AG04449 (cell line): Measurements from ENCODE around the gene TAB3.

ENCODE experiments used
- CTCF ChIA-PET: fragments of 350-600 bp; formaldehyde crosslinking; extraction: SDS; loops from one replicate; lab custom pipeline; 2021; ENCODE audit warnings: antibody characterized with exemption; lab: Yijun Ruan, JAX
- POLR2A ChIA-PET: fragments of 400-600, 350-600 bp; formaldehyde crosslinking; extraction: SDS; loops from one replicate; lab custom pipeline; 2020; ENCODE audit warnings: antibody characterized with exemption, inconsistent platforms; lab: Yijun Ruan, JAX
- DNase-seq: peaks from one replicate; pipeline ENCODE4 v3.0.0-alpha.2; 2010; ENCODE audit warnings: low read depth, low spot score
- H3K4me3 ChIP-seq: 2 replicates; pipeline ENCODE4 v1.5.1; 2011; ENCODE audit warnings: low read depth, mild to moderate bottlenecking, control low read depth, low read length
- CTCF ChIP-seq: IDR thresholded peaks from one replicate; pipeline ENCODE4 v1.5.1; 2011; ENCODE audit warnings: mild to moderate bottlenecking, moderate library complexity, low read length, control low read depth, inconsistent platforms; ENCODE audit not compliant: insufficient read depth; ENCODE audit errors: missing control alignments

Gene TAB3

GRCh38 chrX:30920271-30920670 lies 31.2 kb upstream of the TAB3 start:
- TF ChIP-seq CTCF, result no peak
- no peak overlapping the region for H3K4me3 ChIP-seq
- no peak for DNase-seq
- ChIA-PET POLR2A (interaction anchor here (0.6 kb wide), 1 partner anchor 169 kb away, joined by 3 read pairs; no protein-coding TSS in a partner anchor), CTCF (no interaction called here)

GRCh38 chrX:30918480-30918879 lies 29.4 kb upstream of the TAB3 start:
- CTCF ChIA-PET, result no interaction called here
- TF ChIP-seq CTCF, result no peak
- POLR2A ChIA-PET, result no interaction called here
- no peak overlapping the region for H3K4me3 ChIP-seq
- no peak for DNase-seq

- ChIA-PET CTCF (no interaction called here), POLR2A (no interaction called here)
- H3K4me3 ChIP-seq, result no peak overlapping the region
- DNase-seq, result no peak
- no peak for TF ChIP-seq CTCF
These were observed 24.4 kb upstream of the TAB3 start for GRCh38 chrX:30913492-30913891.

- no peak for TF ChIP-seq CTCF
- CTCF ChIA-PET, result no interaction called here
- DNase-seq, result no peak
- POLR2A ChIA-PET, result no interaction called here
- no peak overlapping the region for H3K4me3 ChIP-seq
These were observed 21.2 kb upstream of the TAB3 start for GRCh38 chrX:30910124-30910860.

- ChIA-PET CTCF (no interaction called here), POLR2A (no interaction called here)
- TF ChIP-seq CTCF, result no peak
- no peak for DNase-seq
- no peak overlapping the region for H3K4me3 ChIP-seq
These were observed 17.7 kb upstream of the TAB3 start for GRCh38 chrX:30906726-30907125.

GRCh38 chrX:30905321-30905720 lies 16.3 kb upstream of the TAB3 start:
- ChIA-PET POLR2A (no interaction called here), CTCF (no interaction called here)
- no peak for DNase-seq
- H3K4me3 ChIP-seq, result no peak overlapping the region
- no peak for TF ChIP-seq CTCF
